Fibroblast of lung (primary cell): ENCODE data around the gene IL25. TPM values are rescaled to one million over a fixed set of nuclear protein-coding genes. Genes with fewer than 3 reads are reported as not detected.

ENCODE experiments used
- DNase-seq, 2 donors: peaks; one replicate each; pipeline versions ENCODE4 v3.0.0 to v3.0.0-alpha.2; 2010; ENCODE audit warnings: low read depth in 2 of 2
- H2AFZ ChIP-seq: 2 replicates; pipeline ENCODE4 v1.5.1; 2012; ENCODE audit warnings: low read length, control low read depth, inconsistent platforms
- H3K27ac ChIP-seq: 2 replicates; pipeline ENCODE4 v1.5.1; 2011; ENCODE audit warnings: low read length, control low read depth; ENCODE audit not compliant: insufficient read depth
- H3K27me3 ChIP-seq: 2 replicates; pipeline ENCODE4 v1.5.1; 2011; ENCODE audit warnings: mild to moderate bottlenecking, low read length; ENCODE audit not compliant: control insufficient read depth, insufficient read depth
- H3K36me3 ChIP-seq: 2 replicates; pipeline ENCODE4 v1.5.1; 2011; ENCODE audit warnings: low read length; ENCODE audit not compliant: control insufficient read depth, insufficient read depth
- H3K4me1 ChIP-seq: 2 replicates; pipeline ENCODE4 v1.5.1; 2011; ENCODE audit warnings: low read length; ENCODE audit not compliant: control insufficient read depth, insufficient read depth; ENCODE audit errors: extremely low read depth
- H3K4me2 ChIP-seq: 2 replicates; pipeline ENCODE4 v1.5.1; 2011; ENCODE audit warnings: low read length, control low read depth; ENCODE audit not compliant: insufficient read depth; ENCODE audit errors: extremely low read depth
- H3K4me3 ChIP-seq, 4 experiments: fragments of 200-600 bp in 1 of 4; sonication (generic) in 1 of 4; replicated peaks in 1 of 4; 2 replicates each; pipeline ENCODE4 v1.5.1; 2011 to 2016; ENCODE audit warnings: low read length in 4 of 4, low read depth in 3 of 4, mild to moderate bottlenecking in 3 of 4, control low read depth in 2 of 4, inconsistent platforms in 1 of 4, mixed read lengths in 1 of 4; ENCODE audit not compliant: insufficient read depth in 1 of 4; ENCODE audit errors: control extremely low read depth in 1 of 4
- H3K79me2 ChIP-seq: 2 replicates; pipeline ENCODE4 v1.5.1; 2012; ENCODE audit warnings: mild to moderate bottlenecking, low read length, inconsistent platforms; ENCODE audit not compliant: control insufficient read depth, insufficient read depth
- H3K9ac ChIP-seq: 2 replicates; pipeline ENCODE4 v1.5.1; 2011; ENCODE audit warnings: mild to moderate bottlenecking, low read length, control low read depth; ENCODE audit not compliant: insufficient read depth
- H3K9me3 ChIP-seq: 2 replicates; pipeline ENCODE4 v1.5.1; 2012; ENCODE audit warnings: low read depth, low read length; ENCODE audit not compliant: control insufficient read depth, insufficient read depth
- H4K20me1 ChIP-seq: 2 replicates; pipeline ENCODE4 v1.5.1; 2011; ENCODE audit warnings: low read length; ENCODE audit not compliant: control insufficient read depth, insufficient read depth; ENCODE audit errors: extremely low read depth
- EZH2 ChIP-seq: IDR thresholded peaks from 2 replicates; pipeline ENCODE4 v1.5.1; 2012; ENCODE audit warnings: low read length, control low read depth, mild to moderate bottlenecking; ENCODE audit errors: missing control alignments
- polyA plus RNA-seq, 2 donors: library from polyadenylated mRNA; depleted of rRNA in 1 of 2; stranded (reverse) in 1 of 2; unstranded in 1 of 2; fragments of >200 nt; gene quantifications; 2 replicates each; pipeline ENCODE4 v1.2.1, GENCODE V29; 2011 to 2012; ENCODE audit warnings: missing spikeins in 1 of 2
- total RNA-seq: library from RNA; depleted of rRNA; stranded (reverse); fragments of >200 nt; gene quantifications from 2 replicates; pipeline ENCODE4 v1.2.1, GENCODE V29; 2014
- TF ChIP-seq, protein P1 (sequence below), 2 donors: IDR thresholded peaks in 1 of 2; conservative IDR thresholded peaks in 1 of 2; 1 replicate in 1 of 2; 2 replicates in 1 of 2; pipeline ENCODE4 v1.5.1; 2011 to 2012; ENCODE audit warnings: low read length in 2 of 2, control low read depth in 1 of 2, inconsistent platforms in 1 of 2, low read depth in 1 of 2, mild to moderate bottlenecking in 1 of 2

IL25 gene
- total and polyA plus RNA-seq, 2 donors (not counting 1 experiment from before 2014, with no cell fraction given) = not detected

DNA sequence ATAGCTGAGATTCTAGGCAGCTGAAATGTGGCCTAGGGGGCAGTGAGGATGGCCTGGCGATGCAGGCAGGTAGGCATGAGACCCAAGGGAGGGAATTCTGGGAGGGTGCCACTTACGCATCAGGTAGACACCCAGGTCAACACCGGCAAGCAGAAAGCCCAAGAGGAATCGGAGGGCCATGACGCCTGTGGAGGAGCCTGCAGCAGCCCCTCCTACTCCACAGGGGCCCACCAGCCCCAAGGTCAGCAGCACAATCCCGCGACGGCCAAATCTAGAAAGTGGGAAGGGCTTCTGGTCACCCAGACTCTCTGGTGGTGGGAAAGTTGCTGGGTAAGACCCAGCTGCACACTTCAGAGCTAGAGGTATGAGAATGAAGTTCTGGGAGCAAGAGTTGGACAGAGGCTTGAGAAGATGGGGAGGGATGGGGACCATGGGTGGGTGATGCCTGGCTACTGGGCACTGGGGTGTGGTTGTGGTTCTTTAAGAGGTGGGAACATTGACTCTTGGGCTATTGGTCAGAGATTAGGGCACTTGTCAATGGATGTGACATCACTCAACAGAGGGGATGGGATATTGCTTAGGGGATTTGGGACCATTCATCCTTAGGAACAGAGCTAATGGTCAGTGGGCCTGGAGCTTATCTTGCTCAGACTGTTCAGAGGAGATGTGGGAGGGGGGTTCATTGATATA is 23.3 kb upstream of the IL25 start:
- Histone ChIP-seq H3K4me2 (no peak overlapping the region), H2AFZ (no peak overlapping the region), H3K79me2 (no peaks in the 10 kb centered on the region), H3K36me3 (no peaks in the 10 kb centered on the region), H3K27me3 (peaks cover 2% of the 10 kb centered on the region), H4K20me1 (no peaks in the 10 kb centered on the region), H3K9ac (no peak overlapping the region), H3K4me1 (no peaks in the 10 kb centered on the region), H3K27ac (no peak overlapping the region), H3K9me3 (no peaks in the 10 kb centered on the region), H3K4me3 (no peak overlapping the region)
- no peak for DNase-seq
- TF ChIP-seq, protein P1, sequence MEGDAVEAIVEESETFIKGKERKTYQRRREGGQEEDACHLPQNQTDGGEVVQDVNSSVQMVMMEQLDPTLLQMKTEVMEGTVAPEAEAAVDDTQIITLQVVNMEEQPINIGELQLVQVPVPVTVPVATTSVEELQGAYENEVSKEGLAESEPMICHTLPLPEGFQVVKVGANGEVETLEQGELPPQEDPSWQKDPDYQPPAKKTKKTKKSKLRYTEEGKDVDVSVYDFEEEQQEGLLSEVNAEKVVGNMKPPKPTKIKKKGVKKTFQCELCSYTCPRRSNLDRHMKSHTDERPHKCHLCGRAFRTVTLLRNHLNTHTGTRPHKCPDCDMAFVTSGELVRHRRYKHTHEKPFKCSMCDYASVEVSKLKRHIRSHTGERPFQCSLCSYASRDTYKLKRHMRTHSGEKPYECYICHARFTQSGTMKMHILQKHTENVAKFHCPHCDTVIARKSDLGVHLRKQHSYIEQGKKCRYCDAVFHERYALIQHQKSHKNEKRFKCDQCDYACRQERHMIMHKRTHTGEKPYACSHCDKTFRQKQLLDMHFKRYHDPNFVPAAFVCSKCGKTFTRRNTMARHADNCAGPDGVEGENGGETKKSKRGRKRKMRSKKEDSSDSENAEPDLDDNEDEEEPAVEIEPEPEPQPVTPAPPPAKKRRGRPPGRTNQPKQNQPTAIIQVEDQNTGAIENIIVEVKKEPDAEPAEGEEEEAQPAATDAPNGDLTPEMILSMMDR (conservative IDR thresholded peaks at IDR 0.05 in 1 of 2, IDR thresholded peaks at IDR 0.05 in 1 of 2; ENCODE audit: low read depth in 1 of 2, low read length in 2 of 2) = no peak
- no peak for TF ChIP-seq EZH2

DNA sequence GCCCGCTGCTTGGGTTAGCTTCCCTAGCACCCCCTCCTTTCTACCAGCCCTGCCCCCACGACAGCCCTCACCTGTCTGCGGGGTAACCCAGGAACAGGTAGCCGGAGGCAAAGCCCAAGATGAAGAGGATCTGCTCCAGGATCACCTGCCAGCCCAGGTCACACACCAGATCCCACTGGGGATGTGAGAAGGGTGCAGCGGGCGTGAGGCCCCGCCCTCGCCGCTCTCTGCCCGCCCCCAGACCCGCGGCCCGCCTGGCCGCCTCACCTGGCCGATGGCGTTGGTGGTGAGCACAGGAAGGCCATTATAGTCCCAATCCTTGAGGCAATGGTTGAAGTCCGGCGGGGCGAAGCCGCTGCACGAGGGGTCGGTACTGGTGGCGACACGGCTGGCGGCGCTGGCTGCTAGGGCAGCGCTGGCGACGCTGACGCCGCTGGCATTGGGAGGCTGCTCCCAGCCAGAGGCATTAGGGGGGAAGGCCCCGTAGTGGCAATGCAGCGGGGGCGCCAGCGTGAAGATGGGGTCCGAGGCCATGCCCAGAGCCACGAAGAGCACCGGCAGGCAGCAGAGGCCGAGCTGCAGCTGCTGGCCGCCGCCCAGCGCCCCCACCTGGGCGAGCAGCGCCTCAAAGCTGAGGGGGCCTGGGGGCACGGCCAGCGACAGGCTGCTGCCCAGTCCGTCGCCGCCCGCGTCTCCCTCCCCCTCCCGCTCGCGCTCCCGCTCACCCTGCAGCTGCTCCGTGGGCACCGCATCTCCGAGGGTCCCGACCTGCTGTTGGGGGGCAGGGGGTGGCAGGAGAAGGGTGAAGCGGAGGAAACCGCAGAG is 20.7 kb upstream of the IL25 start:
- Histone ChIP-seq H3K36me3 (no peaks in the 10 kb centered on the region), H3K9ac (peak overlapping the region; percentile 41), H2AFZ (peak overlapping the region; percentile 60), H4K20me1 (no peaks in the 10 kb centered on the region), H3K27me3 (peaks cover 2% of the 10 kb centered on the region), H3K4me2 (peak overlapping the region; percentile 75), H3K4me1 (no peaks in the 10 kb centered on the region), H3K4me3 (peak overlapping the region; percentile 48 to 74 (median 58)), H3K79me2 (no peaks in the 10 kb centered on the region), H3K27ac (no peak overlapping the region), H3K9me3 (no peaks in the 10 kb centered on the region)
- TF ChIP-seq EZH2 = peak; percentile 19
- TF ChIP-seq, protein P1 (conservative IDR thresholded peaks at IDR 0.05 in 1 of 2, IDR thresholded peaks at IDR 0.05 in 1 of 2; ENCODE audit: low read depth in 1 of 2, low read length in 2 of 2) = no peak
- peak in 1 of 2 donors; percentile 12 for DNase-seq
